KMS-11 (cell line): Measurements from ENCODE around the gene OR56A5.
"Not testable (repeated sequence)": the region's sequence is repeated elsewhere in the genome, so short reads cannot be mapped to it uniquely, and the experiment has no call there.

Experiments used
- H2AFZ ChIP-seq: fragments of 200-600 bp; sonication (generic); 2 replicates; pipeline ENCODE4 v1.6.1; 2016; ENCODE audit warnings: antibody characterized with exemption, mixed run types, low read depth
- H3K27ac ChIP-seq: fragments of 200-600 bp; sonication (generic); 2 replicates; pipeline ENCODE4 v1.6.1; 2016; ENCODE audit warnings: mild to moderate bottlenecking, mixed run types
- H3K27me3 ChIP-seq: fragments of 200-600 bp; sonication (generic); 2 replicates; pipeline ENCODE4 v1.6.1; 2017; ENCODE audit warnings: mild to moderate bottlenecking, low read depth, mixed run types, moderate library complexity; ENCODE audit not compliant: insufficient read depth
- H3K36me3 ChIP-seq: fragments of 200-600 bp; sonication (generic); 2 replicates; pipeline ENCODE4 v1.6.1; 2017; ENCODE audit warnings: mild to moderate bottlenecking, mixed run types; ENCODE audit not compliant: insufficient read depth
- H3K4me1 ChIP-seq: fragments of 200-600 bp; sonication (generic); 2 replicates; pipeline ENCODE4 v1.6.1; 2016; ENCODE audit warnings: mild to moderate bottlenecking, low read depth, mixed run types; ENCODE audit not compliant: poor library complexity, severe bottlenecking
- H3K4me2 ChIP-seq: fragments of 200-600 bp; sonication (generic); 2 replicates; pipeline ENCODE4 v1.7.0; 2016; ENCODE audit warnings: mild to moderate bottlenecking, mixed run types
- H3K4me3 ChIP-seq: fragments of 200-600 bp; sonication (generic); IDR thresholded peaks from 2 replicates; pipeline ENCODE4 v1.6.1; 2017; ENCODE audit warnings: low read depth, low read length, mixed read lengths; ENCODE audit not compliant: insufficient read depth
- H3K79me2 ChIP-seq: fragments of 200-600 bp; sonication (generic); 2 replicates; pipeline ENCODE4 v1.6.1; 2016; ENCODE audit warnings: low read depth, mixed run types; ENCODE audit not compliant: insufficient read depth
- H3K9ac ChIP-seq: fragments of 200-600 bp; sonication (generic); 2 replicates; pipeline ENCODE4 v1.6.1; 2016; ENCODE audit warnings: mild to moderate bottlenecking, mixed run types
- H4K20me1 ChIP-seq: fragments of 200-600 bp; sonication (generic); 2 replicates; pipeline ENCODE4 v1.6.1; 2016; ENCODE audit warnings: mild to moderate bottlenecking, mixed run types; ENCODE audit not compliant: insufficient read depth
- CTCF ChIP-seq: fragments of 200-600 bp; sonication (generic); conservative IDR thresholded peaks from 2 replicates; pipeline ENCODE4 v1.6.1; 2017; ENCODE audit warnings: low read depth, mild to moderate bottlenecking, antibody characterized with exemption, low read length, moderate library complexity, mixed read lengths

The OR56A5 gene

GRCh38 chr11:5973530-5973929 lies 5.2 kb upstream of the OR56A5 start:
- H3K36me3 ChIP-seq, result no peaks in the 10 kb centered on the region

DNA sequence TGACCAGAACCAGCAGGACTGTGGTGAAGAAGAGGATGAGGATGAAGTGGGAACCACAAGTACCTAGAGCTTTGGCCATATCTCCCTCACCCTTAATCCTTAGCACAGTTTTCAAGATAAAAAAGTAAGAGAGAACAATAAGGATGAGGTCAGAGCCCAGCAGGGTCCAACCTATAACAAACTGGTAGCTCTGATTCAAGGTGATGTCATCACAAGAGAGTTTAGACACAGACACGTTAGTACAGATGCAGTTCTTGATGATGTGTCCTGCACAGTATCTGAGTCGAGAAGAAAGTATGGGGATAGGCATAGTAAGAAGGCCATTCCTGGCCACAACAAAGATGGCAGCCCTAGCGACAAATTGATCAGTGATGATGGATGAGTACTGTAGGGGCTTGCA lies 586 bp downstream of the OR56A5 start:
- Histone ChIP-seq H3K4me3 (no peak overlapping the region), H3K79me2 (no peaks in the 10 kb centered on the region), H2AFZ (no peak overlapping the region), H3K9ac (no peak overlapping the region), H3K4me2 (no peak overlapping the region), H3K36me3 (no peaks in the 10 kb centered on the region), H3K27ac (no peak overlapping the region), H3K27me3 (no peaks in the 10 kb centered on the region), H3K4me1 (peaks cover under 1% of the 10 kb centered on the region), H4K20me1 (no peaks in the 10 kb centered on the region)
- TF ChIP-seq CTCF, result no peak

More at GRCh38 chr11:5973530-5973929, 5.2 kb upstream of the OR56A5 start:
- Histone ChIP-seq H3K4me3 (no peak overlapping the region), H3K27me3 (no peaks in the 10 kb centered on the region), H4K20me1 (no peaks in the 10 kb centered on the region), H3K4me1 (peaks cover 16% of the 10 kb centered on the region), H3K79me2 (no peaks in the 10 kb centered on the region), H3K27ac (no peak overlapping the region), H3K9ac (no peak overlapping the region), H3K4me2 (0 out of 2 replicates have a peak overlapping the region, but pooled peaks have one; percentile 42), H2AFZ (no peak overlapping the region)
- no peak for TF ChIP-seq CTCF

- H4K20me1 ChIP-seq, result no peaks in the 10 kb centered on the region
- H3K27ac ChIP-seq, result no peak overlapping the region
- H2AFZ ChIP-seq, result no peak overlapping the region
- no peak for TF ChIP-seq CTCF
- H3K9ac ChIP-seq, result no peak overlapping the region
- H3K4me2 ChIP-seq, result no peak overlapping the region
- H3K27me3 ChIP-seq, result no peaks in the 10 kb centered on the region
- no peaks in the 10 kb centered on the region for H3K36me3 ChIP-seq
- H3K79me2 ChIP-seq, result no peaks in the 10 kb centered on the region
- H3K4me3 ChIP-seq, result no peak overlapping the region
- no peaks in the 10 kb centered on the region for H3K4me1 ChIP-seq
Observed at GRCh38 chr11:5966958-5967357, 1.3 kb downstream of the OR56A5 start.

GRCh38 chr11:5960704-5961320 lies 7.5 kb downstream of the OR56A5 start:
- H3K36me3 ChIP-seq, H3K79me2 ChIP-seq, H3K27me3 ChIP-seq, H4K20me1 ChIP-seq, H2AFZ ChIP-seq, H3K9ac ChIP-seq, H3K4me2 ChIP-seq, H3K4me1 ChIP-seq, H3K4me3 ChIP-seq, H3K27ac ChIP-seq: not testable (repeated sequence)

DNA sequence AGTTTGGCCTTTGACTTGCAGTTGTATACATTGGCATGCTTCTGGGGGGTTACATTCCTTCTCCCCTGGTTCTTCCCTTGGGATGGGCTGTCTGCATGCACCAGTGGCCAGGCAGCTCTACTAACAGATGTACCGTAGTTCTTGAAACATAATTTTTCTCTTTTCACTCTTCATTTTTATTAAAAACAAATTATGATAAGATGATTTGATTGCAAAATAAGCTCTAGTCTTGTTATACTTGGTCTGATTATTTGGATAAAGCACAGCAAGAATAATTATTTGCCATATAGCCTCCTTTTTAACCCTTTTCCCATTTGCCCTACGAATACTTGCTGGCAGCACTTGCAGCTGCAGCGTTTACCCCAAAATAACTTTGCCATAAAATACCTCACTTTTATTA lies 12.7 kb downstream of the OR56A5 start:
- H3K27me3 ChIP-seq, result no peaks in the 10 kb centered on the region
- TF ChIP-seq CTCF, result no peak

More for the DNA sequence above, 12.7 kb downstream of the OR56A5 start:
- Histone ChIP-seq H3K4me3 (no peak overlapping the region), H3K9ac (no peak overlapping the region), H2AFZ (no peak overlapping the region), H3K27ac (no peak overlapping the region), H3K4me1 (no peaks in the 10 kb centered on the region), H3K4me2 (no peak overlapping the region), H4K20me1 (no peaks in the 10 kb centered on the region), H3K79me2 (no peaks in the 10 kb centered on the region), H3K36me3 (no peaks in the 10 kb centered on the region)
